Panc1 (cell line): Measurements from ENCODE around the gene SMAD1.

Experiments used
- CTCF ChIP-seq: fragments of 450-650 bp; IDR thresholded peaks from 2 replicates; pipeline ENCODE4 v1.5.1; 2017; ENCODE audit warnings: mild to moderate bottlenecking
- POLR2AphosphoS5 ChIP-seq: IDR thresholded peaks from 2 replicates; pipeline ENCODE4 v1.6.1; 2012; ENCODE audit warnings: mild to moderate bottlenecking, low read depth, low read length, moderate library complexity
- TF ChIP-seq, protein P1 (sequence below), 2 experiments: IDR thresholded peaks; 2 replicates each; pipeline ENCODE4 v1.6.1; 2011 to 2012; ENCODE audit warnings: low read depth in 2 of 2, control low read depth in 1 of 2, low read length in 1 of 2, mild to moderate bottlenecking in 1 of 2, moderate library complexity in 1 of 2; ENCODE audit not compliant: insufficient read depth in 1 of 2

DNA sequence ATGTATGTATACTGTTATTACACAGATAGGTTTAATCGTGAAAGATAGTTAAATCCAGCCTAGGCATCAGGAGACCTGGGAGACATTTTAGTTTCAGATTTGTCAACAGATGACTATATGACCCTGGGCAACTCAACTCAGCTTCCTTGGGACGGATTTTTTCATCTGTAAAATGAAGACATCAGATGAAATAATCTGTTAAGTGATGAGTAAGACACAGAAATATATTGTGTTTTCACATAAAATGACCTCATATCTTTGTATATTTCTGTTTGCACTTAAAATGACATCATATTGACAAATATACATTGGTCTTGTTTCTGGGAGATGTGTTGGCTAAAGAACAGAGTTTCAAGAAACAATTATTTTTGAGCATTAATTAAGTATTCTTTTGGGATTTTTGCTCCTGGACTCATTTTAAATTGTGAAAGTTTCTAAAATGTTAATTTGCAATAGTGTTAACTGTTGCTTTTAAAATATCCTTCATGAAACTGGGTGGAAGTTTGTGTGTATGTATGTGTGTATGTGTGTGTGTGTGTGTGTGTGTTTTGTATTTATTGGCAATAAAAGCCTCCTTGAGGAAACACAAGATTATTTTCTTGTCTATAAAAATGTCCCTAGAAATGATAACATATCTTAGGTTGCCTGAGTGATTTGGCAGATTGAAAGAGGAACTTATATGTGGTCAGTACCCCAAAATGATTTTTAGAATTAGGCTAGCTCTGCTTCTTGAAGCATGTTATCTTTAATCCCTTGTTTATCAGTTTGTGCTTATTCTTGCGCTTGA, 108.5 kb downstream of the SMAD1 start:
- TF ChIP-seq CTCF (no peak), POLR2AphosphoS5 (no peak)
- TF ChIP-seq, protein P1, sequence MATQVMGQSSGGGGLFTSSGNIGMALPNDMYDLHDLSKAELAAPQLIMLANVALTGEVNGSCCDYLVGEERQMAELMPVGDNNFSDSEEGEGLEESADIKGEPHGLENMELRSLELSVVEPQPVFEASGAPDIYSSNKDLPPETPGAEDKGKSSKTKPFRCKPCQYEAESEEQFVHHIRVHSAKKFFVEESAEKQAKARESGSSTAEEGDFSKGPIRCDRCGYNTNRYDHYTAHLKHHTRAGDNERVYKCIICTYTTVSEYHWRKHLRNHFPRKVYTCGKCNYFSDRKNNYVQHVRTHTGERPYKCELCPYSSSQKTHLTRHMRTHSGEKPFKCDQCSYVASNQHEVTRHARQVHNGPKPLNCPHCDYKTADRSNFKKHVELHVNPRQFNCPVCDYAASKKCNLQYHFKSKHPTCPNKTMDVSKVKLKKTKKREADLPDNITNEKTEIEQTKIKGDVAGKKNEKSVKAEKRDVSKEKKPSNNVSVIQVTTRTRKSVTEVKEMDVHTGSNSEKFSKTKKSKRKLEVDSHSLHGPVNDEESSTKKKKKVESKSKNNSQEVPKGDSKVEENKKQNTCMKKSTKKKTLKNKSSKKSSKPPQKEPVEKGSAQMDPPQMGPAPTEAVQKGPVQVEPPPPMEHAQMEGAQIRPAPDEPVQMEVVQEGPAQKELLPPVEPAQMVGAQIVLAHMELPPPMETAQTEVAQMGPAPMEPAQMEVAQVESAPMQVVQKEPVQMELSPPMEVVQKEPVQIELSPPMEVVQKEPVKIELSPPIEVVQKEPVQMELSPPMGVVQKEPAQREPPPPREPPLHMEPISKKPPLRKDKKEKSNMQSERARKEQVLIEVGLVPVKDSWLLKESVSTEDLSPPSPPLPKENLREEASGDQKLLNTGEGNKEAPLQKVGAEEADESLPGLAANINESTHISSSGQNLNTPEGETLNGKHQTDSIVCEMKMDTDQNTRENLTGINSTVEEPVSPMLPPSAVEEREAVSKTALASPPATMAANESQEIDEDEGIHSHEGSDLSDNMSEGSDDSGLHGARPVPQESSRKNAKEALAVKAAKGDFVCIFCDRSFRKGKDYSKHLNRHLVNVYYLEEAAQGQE (IDR thresholded peaks at IDR 0.05; ENCODE audit: insufficient read depth in 1 of 2, low read depth in 2 of 2, low read length in 1 of 2) = no peak
